Measurements from ENCODE around the gene SLC22A23. TPM values are rescaled to one million over a fixed set of nuclear protein-coding genes. Genes with fewer than 3 reads are reported as not detected.
A peak's percentile ranks its signal among the peaks of the same experiment; 100 is the strongest.

SLC22A23 gene
- polyA plus RNA-seq, 1 donor from 2014 or later: 0.35 TPM

DNA sequence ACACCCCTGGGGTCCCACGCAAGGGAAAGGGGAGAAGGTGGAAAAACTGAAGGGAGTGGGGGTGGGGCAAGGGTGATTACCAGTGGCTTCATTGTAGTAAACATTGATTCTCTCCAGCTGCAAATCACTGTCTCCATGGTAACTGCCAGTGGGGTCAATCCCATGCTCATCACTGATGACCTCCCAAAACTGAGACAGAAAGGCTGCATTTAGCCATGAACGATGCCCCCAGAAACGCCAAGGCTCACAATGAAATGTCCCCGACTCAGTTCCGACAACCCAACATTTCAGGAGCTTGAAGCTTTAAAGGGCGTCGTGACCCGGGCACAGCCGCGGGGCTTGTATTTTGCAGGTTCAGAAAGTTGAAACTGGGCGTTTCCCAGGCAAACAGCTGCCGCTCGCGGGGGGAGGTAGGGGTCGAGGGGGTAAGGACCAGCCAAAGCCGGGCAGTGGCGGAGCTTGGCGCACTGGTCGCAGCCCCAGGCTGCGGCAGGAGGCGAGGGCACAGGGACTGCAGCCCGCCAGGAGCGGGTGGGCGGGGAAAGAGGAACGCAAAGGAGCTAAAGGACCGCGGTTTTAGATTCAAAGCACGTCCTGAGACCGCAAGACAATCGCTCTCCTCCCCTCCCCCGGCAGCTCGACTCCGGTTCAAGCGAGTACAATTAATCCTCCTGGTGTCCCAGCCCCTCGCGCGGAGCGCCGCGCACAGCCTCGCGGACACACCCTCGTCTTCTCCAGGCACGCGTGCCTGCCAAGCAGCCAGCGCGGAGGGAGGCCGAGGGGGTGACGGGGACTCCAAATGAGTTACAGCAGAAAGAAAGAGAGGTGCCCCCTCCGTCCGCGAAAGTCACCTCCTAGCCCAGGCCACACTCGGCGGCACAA, 230.1 kb downstream of the SLC22A23 start:
- Mint-ChIP-seq H3K4me3 (peak overlapping the region; percentile 76 to 90 (median 84)), H3K27me3 (peaks cover 40% of the 10 kb centered on the region), H3K36me3 (no peaks in the 10 kb centered on the region), H3K4me1 (peaks cover 19 to 27% (median 21%) of the 10 kb centered on the region in 3 donors), H3K9me3 (peaks cover 0 to 3% (median 0%) of the 10 kb centered on the region in 3 donors), H3K27ac (peak overlapping the region in 1 of 3 donors; percentile 67)

DNA sequence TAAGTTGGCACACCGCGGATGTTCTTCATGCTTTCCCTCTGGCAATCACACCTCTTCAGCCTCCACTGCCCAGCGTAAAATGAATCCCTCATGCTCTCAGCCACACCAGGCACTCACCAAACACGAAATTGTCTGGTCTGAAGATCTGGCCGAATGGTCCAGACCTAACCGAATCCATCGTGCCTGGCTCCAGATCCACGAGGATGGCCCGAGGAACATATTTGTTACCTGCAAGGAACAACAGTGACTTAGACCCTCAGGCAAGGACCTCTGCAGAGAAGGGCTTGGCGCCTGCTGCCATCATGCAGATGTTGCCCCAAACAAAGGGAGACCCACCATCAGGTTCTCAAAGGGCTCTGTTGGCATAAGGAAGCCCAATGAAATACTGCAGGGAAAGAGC, 230.8 kb downstream of the SLC22A23 start:
- H3K27me3 Mint-ChIP-seq: peaks cover 35% of the 10 kb centered on the region
- H3K27ac Mint-ChIP-seq: no peak overlapping the region
- H3K4me3 Mint-ChIP-seq: peak overlapping the region in 3 of 4 donors; percentile 81 to 90 (median 86)
- peaks cover 0 to 3% (median 0%) of the 10 kb centered on the region in 3 donors for H3K9me3 Mint-ChIP-seq
- H3K36me3 Mint-ChIP-seq: no peaks in the 10 kb centered on the region
- H3K4me1 Mint-ChIP-seq: peaks cover 17 to 22% (median 19%) of the 10 kb centered on the region in 3 donors

- Mint-ChIP-seq H3K9me3 (peaks cover 0 to 3% (median 0%) of the 10 kb centered on the region in 3 donors), H3K27ac (no peak overlapping the region), H3K4me1 (peaks cover 0 to 4% (median 4%) of the 10 kb centered on the region in 3 donors), H3K4me3 (no peak overlapping the region), H3K36me3 (peaks cover 3% of the 10 kb centered on the region), H3K27me3 (peaks cover 25% of the 10 kb centered on the region)
Observed at GRCh38 chr6:3222506-3223038, 234.3 kb downstream of the SLC22A23 start.

DNA sequence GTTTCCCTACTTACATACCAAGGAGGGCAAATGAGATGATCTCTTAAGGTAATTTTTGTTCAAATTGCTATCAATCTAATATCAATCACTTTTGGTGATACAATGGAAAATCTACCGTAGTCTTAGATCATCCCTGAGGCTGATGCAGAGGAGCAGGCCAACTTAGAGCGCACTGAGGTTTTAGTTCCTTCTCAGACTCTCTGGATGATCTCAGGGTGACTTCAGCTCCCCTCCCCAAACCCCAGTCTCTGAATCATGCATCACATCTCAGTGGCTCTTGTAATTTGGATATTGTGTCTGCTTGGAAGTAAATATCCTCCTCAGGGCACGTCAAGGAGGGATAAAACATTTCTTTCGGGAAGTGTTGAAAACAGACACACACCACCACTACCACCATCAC, 235.3 kb downstream of the SLC22A23 start:
- H3K9me3 Mint-ChIP-seq: peaks cover 0 to 3% (median 0%) of the 10 kb centered on the region in 3 donors
- H3K27me3 Mint-ChIP-seq: peaks cover 26% of the 10 kb centered on the region
- H3K4me1 Mint-ChIP-seq: peaks cover 0 to 2% (median 2%) of the 10 kb centered on the region in 3 donors
- H3K27ac Mint-ChIP-seq: no peak overlapping the region
- peaks cover 3% of the 10 kb centered on the region for H3K36me3 Mint-ChIP-seq
- H3K4me3 Mint-ChIP-seq: no peak overlapping the region

- Mint-ChIP-seq H3K27ac (no peak overlapping the region), H3K4me3 (no peak overlapping the region), H3K36me3 (peaks cover 5% of the 10 kb centered on the region), H3K27me3 (peaks cover 25% of the 10 kb centered on the region), H3K9me3 (peaks cover 0 to 3% (median 0%) of the 10 kb centered on the region in 3 donors), H3K4me1 (no peaks in the 10 kb centered on the region)
Observed at GRCh38 chr6:3220366-3220765, 236.5 kb downstream of the SLC22A23 start.

Other genes starting within 250 kb of the SLC22A23 start
- gene TUBB2B, start 229.4 kb downstream of the SLC22A23 start, polyA plus RNA-seq: 0.55 TPM
- gene PSMG4, start 198.1 kb downstream of the SLC22A23 start, polyA plus RNA-seq: 43.5 TPM